GM18517 (cell line): ENCODE measurements around the gene RAPH1.

Experiments used
- ATAC-seq: cut with Tn5 transposase; IDR thresholded peaks from one replicate; pipeline ENCODE4 v1.9.1; 2021; ENCODE audit warnings: mild to moderate bottlenecking, moderate library complexity; ENCODE audit not compliant: unreplicated experiment

Gene RAPH1

GRCh38 chr2:203535078-203535783 is at the start of gene RAPH1:
Gene RAPH1, minus strand, starts transcription at chr2:203535301. Its CDS starts 39,948 bp downstream, at chr2:203495353.
- peak; percentile 56 for ATAC-seq

GRCh38 chr2:203584784-203585183 is 49.7 kb upstream of the RAPH1 start:
- ATAC-seq, result no peak

- peak; percentile 61 for ATAC-seq
These were observed 48.6 kb upstream of the RAPH1 start for GRCh38 chr2:203583701-203584100.

GRCh38 chr2:203583084-203583695 is 48.1 kb upstream of the RAPH1 start:
- ATAC-seq, result no peak

GRCh38 chr2:203582468-203582867 is 47.4 kb upstream of the RAPH1 start:
- no peak for ATAC-seq

GRCh38 chr2:203580844-203581243 is 45.7 kb upstream of the RAPH1 start:
- no peak for ATAC-seq

GRCh38 chr2:203579730-203580129 is 44.6 kb upstream of the RAPH1 start:
- no peak for ATAC-seq

- peak; percentile 89 for ATAC-seq
These were observed 43.9 kb upstream of the RAPH1 start for GRCh38 chr2:203578759-203579643.

- no peak for ATAC-seq
These were observed 39.7 kb upstream of the RAPH1 start for GRCh38 chr2:203574824-203575223.

GRCh38 chr2:203572316-203572715 is 37.2 kb upstream of the RAPH1 start:
- ATAC-seq, result no peak

GRCh38 chr2:203569677-203570316 is 34.7 kb upstream of the RAPH1 start:
- ATAC-seq, result no peak

GRCh38 chr2:203567691-203568090 is 32.6 kb upstream of the RAPH1 start:
- no peak for ATAC-seq

- no peak for ATAC-seq
These were observed 31.1 kb upstream of the RAPH1 start for GRCh38 chr2:203566161-203566560.

GRCh38 chr2:203565076-203565475 is 30.0 kb upstream of the RAPH1 start:
- no peak for ATAC-seq

- ATAC-seq, result no peak
These were observed 27.2 kb upstream of the RAPH1 start for GRCh38 chr2:203562268-203562667.

GRCh38 chr2:203559641-203560040 is 24.5 kb upstream of the RAPH1 start:
- ATAC-seq, result no peak

- ATAC-seq, result no peak
These were observed 18.7 kb upstream of the RAPH1 start for GRCh38 chr2:203553784-203554183.

GRCh38 chr2:203551778-203552177 is 16.7 kb upstream of the RAPH1 start:
- no peak for ATAC-seq

GRCh38 chr2:203550266-203550665 is 15.2 kb upstream of the RAPH1 start:
- no peak for ATAC-seq

- ATAC-seq, result no peak
These were observed 14.3 kb upstream of the RAPH1 start for GRCh38 chr2:203549406-203549805.

GRCh38 chr2:203548887-203549286 is 13.8 kb upstream of the RAPH1 start:
- ATAC-seq, result no peak
